H7 (cell line): ENCODE results near the gene REXO1. TPM values are rescaled to one million over a fixed set of nuclear protein-coding genes. Genes with fewer than 3 reads are reported as not detected.
A peak's percentile ranks its signal among the peaks of the same experiment; 100 is the strongest.

Source experiments
- DNase-seq: peaks from one replicate; pipeline ENCODE4 v3.0.0; 2012
- H3K27me3 ChIP-seq: 2 replicates; pipeline ENCODE4 v1.6.0; 2011; ENCODE audit warnings: mild to moderate bottlenecking, low read length; ENCODE audit not compliant: control insufficient read depth, insufficient read depth
- H3K36me3 ChIP-seq: replicated peaks from 2 replicates; pipeline ENCODE4 v1.5.1; 2011; ENCODE audit warnings: low read length; ENCODE audit not compliant: control insufficient read depth, insufficient read depth
- H3K4me3 ChIP-seq: 2 replicates; pipeline ENCODE4 v1.5.1; 2011; ENCODE audit warnings: low read depth, mild to moderate bottlenecking, control low read depth, low read length, moderate library complexity; ENCODE audit not compliant: insufficient read depth
- total RNA-seq: library from RNA; depleted of rRNA; stranded (reverse); fragments of >200 nt; shearing (Covaris generic); gene quantifications from 2 replicates; pipeline ENCODE4 v1.2.3, GENCODE V29; 2014

REXO1 gene
- total RNA-seq, 1 experiment from 2014 or later: 19.8 TPM

DNA sequence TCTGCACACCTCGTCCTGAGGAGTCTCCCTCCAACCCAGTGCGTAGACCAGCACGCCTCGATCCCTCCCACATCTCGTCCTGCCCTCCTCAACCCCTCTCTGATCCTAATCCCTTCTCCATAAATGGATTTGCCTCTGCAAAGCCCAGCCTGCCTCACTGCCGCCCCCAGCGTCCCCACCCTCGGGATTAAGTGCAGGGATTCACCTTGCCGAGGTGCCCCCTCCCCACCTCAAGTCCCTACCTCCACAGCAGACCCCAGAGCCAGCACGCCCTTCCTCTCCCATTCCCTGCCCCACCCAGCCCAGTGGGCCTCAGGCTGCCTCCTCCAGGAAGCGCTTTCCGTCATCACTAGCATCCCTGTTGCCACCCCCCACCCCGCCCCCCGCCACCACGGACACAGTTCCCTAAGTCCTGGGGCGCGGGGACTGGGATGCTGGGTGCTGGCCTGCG, 11.1 kb upstream of the REXO1 start:
- peak; percentile 87 for DNase-seq
- peaks cover 6% of the 10 kb centered on the region; the same call in 1 of the 2 replicates for H3K27me3 ChIP-seq

DNA sequence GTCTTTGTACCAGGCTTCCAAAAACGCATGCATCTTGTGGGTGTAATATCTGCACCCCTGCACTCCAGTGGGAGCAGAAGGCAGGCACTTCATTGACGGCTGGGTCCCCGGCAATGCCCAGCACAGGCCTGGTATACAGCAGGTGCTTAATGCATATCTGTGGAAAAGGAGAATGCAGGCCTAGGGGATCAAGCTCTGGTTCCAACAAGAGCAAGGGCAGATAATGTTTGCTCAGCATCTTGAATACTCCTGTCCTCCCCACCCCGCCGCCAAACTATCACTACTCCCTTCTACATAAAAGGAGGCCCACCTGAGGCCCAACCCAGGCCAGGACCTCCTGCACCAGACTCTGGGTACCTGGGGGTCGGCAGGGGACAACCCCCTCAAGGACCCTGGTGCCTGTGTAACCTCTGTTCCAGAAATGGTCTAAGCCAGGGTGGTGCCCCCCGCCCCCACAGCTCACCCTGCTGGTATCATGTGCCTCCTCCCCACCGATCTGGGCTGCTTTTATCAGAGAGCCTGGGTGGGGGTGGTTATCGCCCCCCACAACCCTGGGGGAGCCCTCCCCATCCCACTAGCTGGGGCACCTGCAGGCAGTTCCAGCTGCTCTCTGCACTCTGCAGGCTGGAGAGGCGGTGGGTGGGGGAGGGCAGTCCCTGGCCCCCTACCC, 10.3 kb upstream of the REXO1 start:
- no peak for DNase-seq
- Histone ChIP-seq H3K27me3 (peaks cover 6% of the 10 kb centered on the region; the same call in 1 of the 2 replicates), H3K36me3 (no peaks in the 10 kb centered on the region; the same call in 1 of the 2 replicates), H3K4me3 (no peak overlapping the region)

More for the DNA sequence above, 11.1 kb upstream of the REXO1 start:
- H3K36me3 ChIP-seq: no peaks in the 10 kb centered on the region
- no peak overlapping the region for H3K4me3 ChIP-seq

DNA sequence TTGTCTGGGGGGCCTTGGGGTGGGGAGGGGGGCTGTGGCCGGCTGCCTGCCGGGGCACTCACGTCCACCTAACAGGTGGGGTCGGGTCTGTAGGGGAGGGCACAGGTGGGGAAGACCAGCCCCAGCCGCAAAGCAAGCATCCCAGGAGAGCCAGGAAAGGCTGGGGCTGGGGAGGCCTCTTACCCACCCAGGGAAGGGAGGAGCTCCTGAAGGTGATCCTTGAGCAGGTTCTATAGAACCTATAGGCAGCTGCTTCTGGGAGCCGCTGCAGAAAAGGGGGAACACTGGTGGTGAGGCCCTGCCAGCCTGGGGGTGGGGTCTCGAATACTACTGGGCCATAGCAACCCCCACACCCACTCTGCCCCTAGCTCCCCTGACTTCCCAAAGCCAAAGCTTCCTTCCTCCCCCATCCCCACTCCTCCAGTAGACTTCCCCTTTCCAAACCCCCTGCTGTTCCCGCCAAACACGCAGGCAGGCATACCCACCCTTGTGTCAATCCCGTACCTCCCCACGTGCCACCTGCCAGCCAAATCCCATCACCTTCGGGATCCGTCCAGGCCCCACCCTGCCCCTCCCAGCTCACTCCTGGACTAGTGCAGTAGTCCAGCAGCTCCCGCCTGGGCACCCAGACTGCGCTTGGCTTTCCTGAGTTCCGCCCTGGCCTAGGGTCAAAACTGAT, 9.5 kb upstream of the REXO1 start:
- H3K27me3 ChIP-seq: peaks cover 6% of the 10 kb centered on the region; the same call in 1 of the 2 replicates
- DNase-seq: peak; percentile 70
- H3K36me3 ChIP-seq: no peaks in the 10 kb centered on the region; the same call in 1 of the 2 replicates
- H3K4me3 ChIP-seq: peak overlapping the region; percentile 59; the same call in 1 of the 2 replicates

DNA sequence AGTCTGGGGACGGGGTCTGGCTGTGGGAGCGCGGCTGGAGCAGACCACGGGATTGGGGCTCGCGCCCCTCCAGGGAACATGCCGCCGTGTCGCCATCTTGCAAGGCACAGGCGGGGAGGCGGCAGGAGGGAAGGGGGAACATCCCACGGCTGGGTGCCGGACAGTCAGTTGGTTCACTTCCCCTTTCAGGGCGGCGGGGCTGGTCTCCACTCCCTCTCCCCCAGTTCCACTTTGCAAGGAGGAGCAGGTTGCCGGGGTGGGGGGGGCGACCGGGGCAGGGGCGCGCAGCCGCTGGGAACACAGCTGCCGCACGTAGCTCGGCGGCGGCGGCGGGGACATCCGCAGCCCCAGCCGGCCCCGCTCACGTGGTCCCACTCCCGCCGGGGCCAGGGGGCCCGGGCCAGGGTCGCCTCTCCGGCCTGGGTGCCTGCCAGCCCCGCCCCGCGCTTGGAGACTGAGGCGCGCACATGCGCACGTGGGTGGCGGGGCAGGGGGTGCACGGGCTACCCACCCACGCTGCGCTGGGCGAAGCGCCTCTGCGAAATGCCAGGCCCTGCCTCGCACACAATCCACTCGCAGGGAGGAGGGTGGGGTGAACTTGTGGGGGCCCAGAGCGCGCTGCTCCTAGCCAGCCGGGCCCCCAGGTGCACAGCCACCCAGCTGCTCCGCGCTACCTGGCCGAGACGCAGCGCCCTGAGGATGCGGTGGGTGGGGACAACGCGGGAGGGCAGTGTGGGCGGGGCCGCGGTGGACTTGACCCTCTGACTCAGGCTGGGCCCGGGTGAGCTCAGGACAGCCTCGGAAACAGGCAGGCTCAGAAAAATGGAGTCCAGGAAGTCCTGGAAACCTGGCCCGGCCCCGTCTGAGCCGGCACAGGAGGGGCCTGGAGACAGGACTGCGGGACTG, 8.7 kb upstream of the REXO1 start:
- Histone ChIP-seq H3K36me3 (no peaks in the 10 kb centered on the region; the same call in 1 of the 2 replicates), H3K4me3 (peak overlapping the region; percentile 59), H3K27me3 (peaks cover 4% of the 10 kb centered on the region; the same call in 1 of the 2 replicates)
- peak; percentile 92 for DNase-seq

DNA sequence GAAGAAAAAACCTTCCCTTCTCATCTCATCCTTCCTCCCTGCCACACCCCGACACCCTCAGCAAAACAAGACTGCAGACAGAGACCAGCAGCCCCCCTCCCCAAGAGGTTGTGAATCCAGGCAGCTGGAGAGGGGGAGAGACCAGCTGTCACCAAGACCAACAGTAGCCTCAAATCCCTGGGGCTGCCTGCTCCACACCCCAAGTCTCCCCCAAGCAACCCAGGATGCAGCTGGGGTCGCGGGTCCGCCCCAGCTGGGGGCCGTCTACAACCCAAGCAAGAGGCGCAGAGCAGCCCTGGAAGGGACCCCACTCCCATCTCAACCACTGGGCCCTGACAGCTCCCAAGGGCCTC, 8.0 kb upstream of the REXO1 start:
- H3K4me3 ChIP-seq: peak overlapping the region; percentile 59
- H3K27me3 ChIP-seq: no peaks in the 10 kb centered on the region
- no peaks in the 10 kb centered on the region; the same call in 1 of the 2 replicates for H3K36me3 ChIP-seq
- peak; percentile 80 for DNase-seq

DNA sequence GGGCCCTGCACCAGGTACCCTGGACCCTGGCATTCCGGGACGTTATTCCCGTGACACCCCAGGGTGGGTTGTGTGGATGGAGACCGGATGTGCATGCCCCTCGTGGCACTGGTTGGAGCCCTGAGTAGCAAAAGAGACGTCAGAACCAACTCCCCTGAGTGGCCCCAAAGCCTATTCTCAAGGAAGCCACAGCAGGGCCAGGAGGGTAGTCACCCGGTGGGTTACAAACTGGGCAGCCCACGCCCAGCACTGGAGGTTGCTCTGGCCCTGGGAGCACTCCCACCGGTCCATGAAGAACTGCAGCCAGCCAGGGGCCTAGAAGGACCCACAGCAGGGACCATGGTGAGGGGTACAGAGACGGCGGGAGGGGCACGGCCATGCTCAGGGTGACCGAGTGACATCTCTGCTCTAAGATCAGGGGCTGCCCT, 7.6 kb upstream of the REXO1 start:
- no peak for DNase-seq
- no peak overlapping the region for H3K4me3 ChIP-seq
- H3K27me3 ChIP-seq: no peaks in the 10 kb centered on the region
- no peaks in the 10 kb centered on the region; the same call in 1 of the 2 replicates for H3K36me3 ChIP-seq

DNA sequence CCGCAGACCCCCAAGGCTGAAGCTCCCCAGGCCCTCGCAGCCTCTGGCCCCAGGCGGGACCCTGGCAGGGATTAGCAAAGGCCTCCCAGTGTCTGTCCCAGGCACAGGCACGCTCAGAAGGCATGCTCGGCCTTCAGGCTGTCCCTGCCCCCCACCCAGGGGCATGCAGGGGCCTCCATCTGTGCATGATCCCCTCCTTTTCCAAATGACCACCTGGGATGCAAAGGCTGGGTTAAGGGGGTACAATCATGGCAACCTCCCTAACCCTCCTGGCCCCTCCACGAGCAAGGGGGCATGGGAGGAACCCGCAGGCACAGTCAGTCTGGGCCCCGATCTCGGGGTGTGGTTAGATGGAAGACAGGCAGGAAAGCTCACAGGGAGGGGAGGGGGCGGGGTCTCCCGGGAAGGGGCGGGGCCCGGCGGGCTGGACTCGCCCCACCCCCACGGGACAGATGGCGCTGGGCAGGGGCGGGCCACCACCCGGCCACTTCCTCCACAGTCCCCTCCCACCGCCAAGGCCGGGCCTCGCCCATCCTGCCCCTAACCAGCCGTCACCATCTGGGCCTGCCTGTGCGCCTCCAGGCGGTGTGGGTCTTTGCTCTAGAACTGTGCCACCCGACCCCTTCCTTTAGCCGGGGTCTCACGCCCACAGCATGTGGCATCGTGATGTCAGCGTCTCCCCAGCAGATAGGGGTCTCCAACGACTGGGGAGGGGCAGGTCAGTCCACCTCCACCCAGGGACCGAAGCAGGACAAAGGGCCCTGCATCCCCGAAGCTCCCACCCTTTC, 7.0 kb upstream of the REXO1 start:
- Histone ChIP-seq H3K36me3 (no peaks in the 10 kb centered on the region; the same call in 1 of the 2 replicates), H3K27me3 (no peaks in the 10 kb centered on the region), H3K4me3 (no peak overlapping the region; the same call in 1 of the 2 replicates)
- DNase-seq: peak; percentile 100

DNA sequence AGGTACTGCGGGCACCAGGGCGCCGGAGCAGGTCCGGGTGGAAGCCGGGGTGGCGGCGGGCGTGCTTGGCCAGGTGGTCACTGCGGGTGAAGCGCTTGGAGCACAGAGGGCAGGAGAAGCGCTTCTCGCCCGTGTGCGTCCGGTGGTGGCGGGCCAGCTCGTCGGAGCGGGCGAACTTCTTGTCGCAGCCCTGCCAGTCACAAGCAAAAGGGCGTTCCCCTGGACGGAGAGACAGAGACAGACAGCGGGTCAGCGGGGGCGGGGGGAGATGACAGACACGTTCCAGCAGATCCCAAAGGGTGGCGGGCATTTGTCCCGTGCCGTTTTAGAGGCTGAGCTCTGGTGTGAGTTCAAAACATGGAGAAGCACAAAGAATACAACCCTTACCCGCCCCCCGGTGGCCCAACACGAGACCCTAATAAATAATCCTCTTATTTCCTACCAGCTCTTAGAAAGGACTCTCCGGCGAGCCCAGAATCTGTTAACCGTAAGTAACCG, 6.3 kb upstream of the REXO1 start:
- no peak overlapping the region for H3K4me3 ChIP-seq

DNA sequence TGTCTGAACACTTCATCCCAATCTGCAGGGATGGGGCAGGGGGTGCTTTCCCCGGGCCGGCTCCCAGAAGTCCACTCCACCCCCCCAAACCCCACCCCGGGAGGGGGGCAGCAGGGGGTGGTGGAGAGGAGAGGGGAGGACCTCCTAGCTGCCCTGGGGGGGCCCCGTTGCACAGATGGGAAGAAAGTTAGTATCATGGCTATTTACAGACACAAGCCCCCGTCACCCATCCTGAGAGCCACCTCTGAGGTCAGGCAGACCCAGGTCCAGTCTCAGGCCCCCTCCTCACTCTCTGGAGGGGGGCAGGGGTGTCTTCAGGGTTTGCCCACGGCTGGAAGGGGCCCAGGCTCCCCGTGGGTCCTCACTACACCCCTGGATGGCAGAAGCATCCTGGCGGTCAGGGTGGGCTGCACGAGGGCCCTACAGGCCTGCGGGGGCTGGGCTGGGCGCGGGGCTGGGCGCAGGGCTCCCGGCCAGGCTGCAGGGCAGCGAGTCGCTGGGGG, 5.8 kb upstream of the REXO1 start:
- no peak for DNase-seq
- Histone ChIP-seq H3K27me3 (no peaks in the 10 kb centered on the region), H3K36me3 (no peaks in the 10 kb centered on the region; the same call in 1 of the 2 replicates), H3K4me3 (no peak overlapping the region)

More for the DNA sequence above, 6.3 kb upstream of the REXO1 start:
- H3K27me3 ChIP-seq: no peaks in the 10 kb centered on the region
- DNase-seq: no peak
- no peaks in the 10 kb centered on the region; the same call in 1 of the 2 replicates for H3K36me3 ChIP-seq

DNA sequence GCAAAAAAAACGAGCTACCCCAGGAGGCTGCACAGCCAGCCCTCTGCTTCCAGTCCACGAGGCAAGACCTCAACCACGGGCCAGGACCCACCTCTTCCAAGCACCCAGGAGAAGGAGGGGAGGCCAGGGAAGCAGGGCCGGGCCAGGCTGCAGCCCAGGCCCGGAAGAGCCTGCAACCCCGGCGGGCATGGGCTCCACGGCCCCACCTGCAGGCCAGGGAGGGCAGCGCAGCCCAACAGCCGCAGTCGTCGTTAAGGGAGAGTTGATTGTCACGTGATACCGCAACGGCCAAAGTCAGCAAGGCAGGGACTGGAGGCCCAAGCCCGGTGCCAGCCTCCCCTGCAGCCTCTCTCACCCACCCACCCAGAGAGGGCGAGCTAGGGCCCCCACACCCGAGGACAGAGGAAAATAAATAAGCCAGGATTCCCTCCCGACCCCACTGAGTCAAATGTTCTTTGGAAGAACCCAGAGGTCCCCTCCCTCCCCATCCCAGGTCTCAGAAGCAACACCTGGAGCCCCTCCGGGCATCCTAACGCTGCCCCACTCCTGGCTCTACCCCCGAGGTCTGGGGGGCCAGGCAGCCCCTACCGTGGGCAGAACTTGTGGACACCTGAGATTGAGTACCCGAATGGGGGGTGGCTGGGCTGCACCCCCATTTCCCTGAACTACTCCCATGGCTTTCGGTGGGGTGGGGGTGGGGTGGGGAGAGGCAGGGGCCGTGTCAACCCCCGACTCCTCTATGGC, 5.2 kb upstream of the REXO1 start:
- Histone ChIP-seq H3K27me3 (no peaks in the 10 kb centered on the region), H3K4me3 (no peak overlapping the region), H3K36me3 (no peaks in the 10 kb centered on the region; the same call in 1 of the 2 replicates)
- DNase-seq: peak; percentile 96

DNA sequence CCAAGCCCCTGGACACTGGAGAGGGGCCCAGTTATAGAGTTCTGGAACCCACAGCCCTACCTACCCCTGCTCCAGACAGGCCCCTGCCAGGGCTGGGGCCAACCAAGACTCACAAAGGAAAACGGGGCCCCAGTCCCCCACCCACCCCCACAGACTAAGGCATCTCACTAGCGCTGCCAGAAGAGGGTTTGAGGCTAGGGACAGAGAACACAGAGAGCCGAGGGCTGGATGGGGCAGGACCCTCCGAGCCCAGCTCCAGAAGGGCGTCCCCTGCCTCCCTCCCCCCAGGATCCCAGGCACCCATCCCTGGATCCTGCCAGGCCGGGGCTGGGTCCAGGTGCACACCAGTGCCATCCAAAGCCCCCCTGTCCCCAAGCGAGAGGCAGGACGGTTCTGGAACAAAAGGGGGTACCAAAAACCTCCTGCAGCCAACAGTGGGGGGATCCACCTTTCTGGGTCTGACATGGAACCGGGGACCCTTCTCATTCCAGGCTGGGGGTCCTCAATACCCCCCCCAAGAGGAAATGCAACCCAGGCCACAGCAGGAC, 4.4 kb upstream of the REXO1 start:
- DNase-seq: no peak
- H3K4me3 ChIP-seq: no peak overlapping the region
- no peaks in the 10 kb centered on the region for H3K27me3 ChIP-seq
- H3K36me3 ChIP-seq: no peaks in the 10 kb centered on the region; the same call in 1 of the 2 replicates

DNA sequence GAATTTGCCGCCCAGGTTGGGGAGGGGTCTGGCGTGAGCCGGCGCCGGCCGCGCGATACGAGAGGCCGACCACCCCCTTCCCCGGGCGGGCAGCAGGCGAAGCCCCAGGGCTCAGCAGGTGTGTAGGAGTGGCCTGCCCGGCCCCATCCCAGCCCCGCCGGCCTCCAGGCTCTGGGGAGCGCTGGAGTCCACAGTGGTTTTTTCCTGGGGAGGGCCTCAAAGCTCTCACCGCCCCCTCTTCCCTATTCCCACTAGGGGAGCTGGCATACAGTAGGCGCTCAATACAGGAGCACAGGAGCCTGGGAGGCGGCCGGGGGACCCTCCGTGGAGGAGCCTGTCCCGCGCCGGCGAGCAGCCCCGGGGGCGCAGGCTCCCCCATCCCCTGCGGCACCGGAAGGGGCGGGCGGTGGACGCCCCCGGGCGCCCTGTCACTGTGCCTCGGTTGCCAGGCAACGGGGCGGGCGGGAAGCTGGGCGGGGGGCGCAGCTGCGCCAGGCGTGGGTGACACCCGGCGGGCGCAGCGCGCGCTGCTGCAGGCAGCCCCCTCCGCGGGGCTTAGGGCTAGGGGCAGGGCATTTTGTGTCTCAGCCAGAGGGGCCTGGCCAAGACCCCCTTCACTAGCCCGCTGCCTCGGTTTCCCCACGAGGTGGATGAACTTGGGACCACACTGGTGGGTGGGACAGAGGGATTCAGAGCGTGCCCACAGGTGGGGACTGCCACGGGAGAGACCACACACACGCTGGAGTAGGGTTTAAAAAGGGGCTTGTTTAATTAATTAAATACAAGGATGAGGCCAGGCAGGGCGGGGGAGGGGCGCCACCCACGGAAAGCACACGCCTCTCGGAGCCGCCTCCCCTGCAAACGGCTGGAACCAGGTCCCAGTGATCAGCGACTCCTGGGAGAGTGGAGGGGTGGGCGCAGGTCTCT, 3.6 kb upstream of the REXO1 start:
- H3K36me3 ChIP-seq: no peaks in the 10 kb centered on the region; the same call in 1 of the 2 replicates
- DNase-seq: peak; percentile 72
- H3K4me3 ChIP-seq: peak overlapping the region; percentile 25; the same call in 1 of the 2 replicates
- no peaks in the 10 kb centered on the region for H3K27me3 ChIP-seq
